OCI-LY7 (cell line): ENCODE results near the gene SESN3.

Experiments
- CTCF ChIP-seq: fragments of 200-600 bp; sonication (generic); conservative IDR thresholded peaks from 2 replicates; pipeline ENCODE4 v1.5.1; 2014; ENCODE audit warnings: mild to moderate bottlenecking, antibody characterized with exemption, low read length, moderate library complexity, mixed read lengths
- EZH2phosphoT487 ChIP-seq: fragments of 200-600 bp; sonication (generic); IDR thresholded peaks from 2 replicates; pipeline ENCODE4 v1.6.1; 2018; ENCODE audit warnings: low read depth, borderline replicate concordance, mild to moderate bottlenecking, mixed run types, antibody characterized with exemption, low read length, moderate library complexity, mixed read lengths

DNA sequence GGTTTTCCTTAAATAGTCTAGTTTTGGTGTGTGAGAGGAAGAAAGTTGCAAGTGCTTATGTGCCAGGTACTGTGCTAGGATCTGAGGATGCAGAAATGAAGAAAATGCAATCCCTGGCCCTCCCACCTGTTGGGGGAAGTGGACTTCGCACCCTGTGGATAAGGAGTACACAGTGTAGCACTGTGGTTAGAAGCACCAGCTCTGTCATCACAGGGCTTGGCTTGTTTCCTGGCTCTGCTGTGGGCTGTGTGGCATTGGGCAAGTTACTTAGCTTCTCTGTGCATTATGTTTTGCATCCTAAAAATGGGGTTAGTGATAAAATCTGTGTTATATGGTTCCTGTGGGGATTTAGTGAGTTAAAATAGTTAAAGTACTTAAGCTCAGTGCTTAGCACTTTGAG, 73.2 kb downstream of the SESN3 start:
- TF ChIP-seq CTCF (no peak), EZH2phosphoT487 (no peak)
